T-helper 2 cell (primary cell): ENCODE measurements around the gene PLCB4.

ENCODE experiments used
- DNase-seq, 5 experiments: peaks; one replicate each; pipeline versions ENCODE4 v3.0.0 to v3.0.0-alpha.2; 2012 to 2022

PLCB4 gene

GRCh38 chr20:9180481-9181257 lies 111.8 kb downstream of the PLCB4 start:
- no peak for DNase-seq

DNA sequence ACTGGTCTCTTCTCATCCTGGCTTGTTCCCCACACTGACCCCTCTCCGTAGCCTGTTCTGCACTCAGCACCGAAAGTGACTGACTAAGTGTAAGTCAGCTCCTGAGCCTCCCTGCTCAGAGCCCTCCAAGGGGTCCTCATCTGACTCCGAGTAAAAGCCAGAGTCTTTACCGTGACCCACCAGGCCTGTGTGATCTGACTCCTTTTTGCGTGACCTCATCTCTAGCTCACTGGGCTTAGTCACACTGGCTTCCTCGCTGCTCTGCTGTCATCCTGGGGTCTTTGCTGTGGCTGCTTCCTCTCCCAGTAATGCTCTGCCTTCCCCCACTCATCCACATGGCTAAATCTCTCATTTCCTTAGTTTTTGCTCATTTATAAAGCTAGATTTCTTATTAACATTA lies 116.6 kb downstream of the PLCB4 start:
- DNase-seq = no peak

GRCh38 chr20:9186396-9186795 lies 117.5 kb downstream of the PLCB4 start:
- DNase-seq = no peak

- DNase-seq = no peak
Observed at GRCh38 chr20:9195031-9195430, 126.1 kb downstream of the PLCB4 start.

- DNase-seq = no peak
Observed at GRCh38 chr20:9196110-9196509, 127.2 kb downstream of the PLCB4 start.

DNA sequence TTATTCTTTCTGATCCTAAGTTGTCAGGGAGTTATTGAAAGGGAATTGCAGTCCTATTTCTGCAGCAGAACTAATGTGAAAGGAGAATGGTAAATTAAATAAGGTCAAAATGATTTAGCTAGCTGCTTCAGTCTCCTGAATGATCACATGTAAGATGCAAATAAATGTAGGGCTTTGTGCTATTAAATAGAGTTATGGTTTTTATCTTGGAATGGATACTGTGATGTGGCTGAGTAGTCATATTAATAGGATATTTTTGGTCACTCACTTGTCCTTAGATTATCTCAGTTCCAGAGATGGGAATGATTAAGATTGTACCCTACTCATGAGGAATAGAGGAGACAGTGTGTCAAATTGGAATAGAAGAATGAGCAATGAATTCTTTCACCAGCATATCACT lies 129.6 kb downstream of the PLCB4 start:
- no peak for DNase-seq

- no peak for DNase-seq
Observed at GRCh38 chr20:9200196-9200595, 131.3 kb downstream of the PLCB4 start.

DNA sequence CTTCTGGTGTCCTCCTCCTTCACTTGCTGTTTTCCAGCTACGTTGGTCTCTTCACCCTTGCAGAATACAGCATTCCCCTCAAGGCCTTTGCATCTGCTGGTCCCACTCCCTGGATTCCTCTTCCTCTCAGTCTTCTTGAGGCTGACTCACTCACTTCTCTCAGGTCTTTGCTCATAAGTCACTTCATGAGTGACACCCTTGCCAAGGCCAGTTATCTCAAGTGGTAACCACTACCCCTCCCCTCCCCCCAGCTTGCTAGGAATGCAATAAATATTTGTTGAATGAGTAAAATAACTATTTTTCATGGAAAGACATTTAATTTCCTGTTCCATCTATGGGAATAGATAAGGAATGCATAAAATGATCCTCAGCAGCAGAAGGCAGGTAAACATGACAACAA lies 131.7 kb downstream of the PLCB4 start:
- DNase-seq = no peak

DNA sequence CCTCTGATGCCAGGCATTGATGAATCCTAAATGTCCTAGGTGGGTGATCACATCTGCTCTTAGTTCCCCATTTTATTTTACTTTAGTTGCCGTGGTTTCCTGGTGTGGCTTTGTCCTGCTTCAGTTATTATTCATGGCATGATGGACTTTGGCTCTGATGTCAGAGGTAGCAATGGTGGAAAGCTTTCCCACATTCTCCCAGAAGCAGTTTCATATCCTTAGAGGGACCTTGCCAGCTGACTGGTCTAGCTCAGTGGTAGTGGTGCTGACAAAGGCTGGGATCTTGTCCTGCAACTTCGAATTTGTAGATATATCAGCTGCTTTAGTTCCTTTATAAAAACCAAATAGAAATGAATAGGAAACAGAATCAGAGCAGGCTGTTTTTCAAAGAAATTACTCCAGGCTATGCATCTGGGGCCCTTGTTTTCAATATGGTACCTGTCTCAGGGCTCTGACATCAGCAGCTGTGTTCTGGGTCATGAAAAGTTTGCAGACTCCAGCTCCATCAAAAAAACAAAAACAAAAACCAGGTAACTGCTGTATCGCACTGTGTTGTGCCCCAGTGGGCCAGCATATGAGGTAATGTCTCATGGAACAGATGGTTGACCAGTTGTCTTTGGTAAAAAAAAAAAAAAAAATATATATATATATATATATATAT lies 133.7 kb downstream of the PLCB4 start:
- DNase-seq = no peak

DNA sequence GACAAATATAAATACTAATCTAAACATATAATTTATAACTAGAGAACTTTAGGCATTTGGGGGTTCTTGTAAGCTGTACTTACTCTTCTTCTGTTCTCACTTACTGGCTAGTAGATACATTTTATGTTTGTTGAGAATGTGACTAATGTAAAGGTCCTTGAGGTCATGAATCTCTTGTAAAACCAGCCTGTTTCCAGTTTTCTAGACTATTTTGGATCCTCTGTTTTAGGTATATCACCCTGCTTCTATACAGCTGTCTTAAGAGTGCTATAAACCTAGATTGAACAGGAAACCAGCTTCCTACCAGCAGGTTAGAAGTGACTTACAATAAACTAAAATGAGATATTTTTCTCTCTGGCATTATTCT lies 134.2 kb downstream of the PLCB4 start:
- DNase-seq = no peak

DNA sequence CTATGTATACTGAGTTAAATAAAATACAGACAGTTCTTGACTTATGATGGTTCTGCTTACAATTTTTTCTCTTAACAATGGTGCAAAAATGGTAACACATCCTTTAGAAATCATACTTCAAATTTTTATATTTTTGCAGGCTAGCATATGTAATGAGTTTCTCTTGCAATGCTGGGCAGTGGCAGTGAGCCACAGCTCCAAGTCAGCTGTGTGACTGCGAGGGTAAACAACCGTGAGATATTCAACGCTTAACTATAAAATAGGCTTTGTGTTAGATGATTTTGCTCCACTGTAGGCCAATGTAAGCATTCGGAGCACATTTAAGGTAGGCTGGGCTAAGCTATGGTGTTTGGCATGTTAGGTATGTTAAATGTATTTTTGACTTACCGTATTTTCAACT lies 136.1 kb downstream of the PLCB4 start:
- DNase-seq = no peak

- DNase-seq = no peak
Observed at GRCh38 chr20:9206486-9206885, 137.6 kb downstream of the PLCB4 start.

GRCh38 chr20:9207253-9207652 lies 138.4 kb downstream of the PLCB4 start:
- DNase-seq = no peak

GRCh38 chr20:9210356-9210755 lies 141.5 kb downstream of the PLCB4 start:
- DNase-seq = no peak

DNA sequence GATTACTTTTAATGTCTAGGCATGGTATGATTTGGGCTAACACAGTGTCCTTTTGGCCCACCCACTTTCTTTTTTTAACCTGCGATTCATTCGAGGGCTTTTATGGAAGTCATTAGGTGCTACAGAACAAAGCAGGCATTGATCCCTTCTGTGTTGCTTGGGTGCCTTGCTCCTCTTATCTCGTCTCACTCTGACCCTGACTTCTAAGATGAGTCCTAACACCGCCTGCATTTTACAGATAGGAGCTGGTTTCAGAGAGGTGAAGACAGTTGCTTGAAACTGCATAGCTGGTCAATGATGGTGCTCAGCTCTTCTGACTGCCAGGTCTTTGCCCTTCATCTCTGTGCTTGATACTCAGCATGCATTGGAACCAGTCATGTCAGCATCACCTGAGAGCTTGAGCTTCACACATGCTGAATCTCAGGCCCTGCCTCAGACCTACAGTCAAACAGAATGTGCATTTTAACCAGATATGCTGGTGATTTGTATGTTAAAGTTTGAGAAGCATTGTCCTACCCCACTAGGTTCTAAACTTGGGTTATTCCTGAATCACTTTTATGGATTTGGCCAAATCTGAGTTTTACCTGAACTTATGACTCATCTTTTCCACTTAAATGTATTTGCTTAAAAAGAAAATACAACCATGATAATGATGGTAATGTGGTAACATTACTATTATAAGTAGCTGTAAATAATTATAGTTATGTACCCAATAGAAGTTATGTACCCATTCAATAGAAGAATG lies 142.3 kb downstream of the PLCB4 start:
- DNase-seq = no peak

DNA sequence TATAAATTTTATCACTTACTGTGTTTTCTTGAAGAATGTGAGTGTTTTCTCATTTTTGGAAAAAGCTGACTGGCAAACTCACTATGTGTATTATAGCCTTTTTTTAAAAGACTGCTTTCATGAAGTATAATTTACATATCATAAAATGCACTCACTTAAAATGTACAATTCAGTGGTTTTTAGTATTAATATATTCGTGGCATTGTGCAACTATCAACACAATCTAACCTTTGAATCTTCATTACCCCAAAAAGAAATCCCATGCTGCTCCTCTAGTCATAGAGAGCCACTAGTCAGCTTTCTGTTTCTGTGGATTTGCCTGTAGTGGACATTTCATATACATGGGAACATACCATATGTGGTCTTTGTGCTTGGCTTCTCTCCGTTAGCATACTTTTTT lies 143.8 kb downstream of the PLCB4 start:
- no peak for DNase-seq

- DNase-seq = no peak
Observed at GRCh38 chr20:9214685-9215084, 145.8 kb downstream of the PLCB4 start.

GRCh38 chr20:9215539-9215938 lies 146.7 kb downstream of the PLCB4 start:
- DNase-seq = no peak

GRCh38 chr20:9218531-9218961 lies 149.7 kb downstream of the PLCB4 start:
- no peak for DNase-seq

DNA sequence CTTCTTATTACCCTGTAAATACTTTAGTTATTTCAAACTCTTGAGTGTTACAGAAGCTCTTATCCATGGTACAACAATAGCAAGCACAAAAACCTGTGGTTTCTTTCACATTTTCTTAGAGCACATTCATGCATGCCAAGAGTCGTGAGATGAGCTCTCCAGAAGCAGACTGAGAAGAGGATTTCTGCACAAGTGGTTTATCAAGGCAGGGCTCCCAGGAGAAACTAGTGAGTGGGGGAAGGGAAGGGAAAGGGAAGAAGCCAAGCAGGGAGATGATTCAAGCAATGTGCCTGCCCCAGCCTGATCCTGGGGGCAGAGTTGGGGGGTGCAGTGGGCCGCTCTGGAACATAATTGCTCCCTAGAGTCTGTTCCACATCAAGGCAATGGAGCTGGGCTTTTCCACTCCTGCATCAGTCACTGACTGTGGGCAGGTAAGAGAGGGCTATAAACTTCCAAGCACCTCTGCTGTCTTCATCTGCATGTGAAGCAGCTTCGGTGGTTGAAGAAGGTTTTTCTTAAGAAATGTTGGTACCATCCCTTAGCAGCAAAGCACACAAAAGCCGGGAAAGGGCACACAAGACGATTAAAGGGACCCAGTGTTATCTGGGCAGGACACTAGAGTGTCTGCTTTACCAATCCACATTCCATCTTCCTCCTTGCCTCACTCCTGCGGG lies 152.1 kb downstream of the PLCB4 start:
- DNase-seq = no peak

DNA sequence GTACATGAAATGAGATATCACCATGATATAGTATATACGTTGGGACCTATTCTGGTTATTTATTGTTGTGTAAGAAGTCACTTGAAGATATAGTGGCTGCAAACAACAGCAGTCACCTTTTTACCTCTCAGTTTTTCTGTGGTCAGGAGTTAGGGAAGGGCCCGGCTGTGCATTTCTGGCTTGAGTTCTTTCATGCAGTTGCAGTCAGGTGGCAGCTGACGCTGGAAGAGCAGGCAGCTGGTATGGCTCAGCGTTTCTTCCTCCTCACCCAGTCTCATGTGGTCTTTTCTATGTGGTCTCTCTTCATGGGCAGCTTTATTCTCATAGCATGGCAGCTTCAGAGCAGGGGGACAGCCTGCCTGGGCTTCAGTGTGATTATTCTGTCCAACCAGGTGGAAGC lies 154.4 kb downstream of the PLCB4 start:
- DNase-seq = no peak

- DNase-seq = no peak
Observed at GRCh38 chr20:9225879-9226278, 157.0 kb downstream of the PLCB4 start.

GRCh38 chr20:9227896-9228615 lies 159.2 kb downstream of the PLCB4 start:
- no peak for DNase-seq
